Right renal pelvis (tissue), 4 donors: Measurements from ENCODE around the gene GPC6. TPM values are rescaled to one million over a fixed set of nuclear protein-coding genes. Genes with fewer than 3 reads are reported as not detected.

Experiments used
- DNase-seq, 4 donors: peaks; one replicate each; pipeline ENCODE4 v3.0.0-alpha.2; 2013; ENCODE audit warnings: low read depth in 4 of 4, low spot score in 3 of 4, missing footprints in 1 of 4
- polyA plus RNA-seq, 4 donors: library from polyadenylated mRNA; unstranded; fragments of 120-200 nt; gene quantifications; one replicate each; pipeline ENCODE4 v1.2.1, GENCODE V29; 2013; ENCODE audit not compliant: insufficient read length in 4 of 4

The GPC6 gene
- polyA plus RNA-seq, 4 donors: 64.7 to 74.0 (median 65.9) TPM

- DNase-seq: no peak
Observed at GRCh38 chr13:93539914-93540313, 313.3 kb downstream of the GPC6 start.

DNA sequence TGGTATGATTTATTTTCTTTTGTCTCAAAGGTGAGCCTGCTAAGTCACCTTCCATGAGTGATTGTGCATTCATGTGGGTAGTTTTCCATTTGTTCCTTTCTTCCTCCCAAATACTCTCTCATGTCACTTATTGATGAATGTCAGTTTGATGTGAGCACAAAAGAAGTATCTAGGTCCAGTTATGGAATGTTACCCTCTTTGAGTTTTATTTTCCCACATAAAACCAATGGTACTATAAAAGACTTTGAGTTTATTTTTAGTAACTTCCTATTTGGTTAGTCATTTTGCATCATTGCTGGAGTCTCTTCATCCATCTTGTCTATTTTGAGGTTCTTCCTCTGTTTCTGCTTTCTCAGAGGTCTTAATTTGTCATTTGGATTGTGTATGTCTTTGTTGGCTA, 321.3 kb downstream of the GPC6 start:
- DNase-seq: no peak

DNA sequence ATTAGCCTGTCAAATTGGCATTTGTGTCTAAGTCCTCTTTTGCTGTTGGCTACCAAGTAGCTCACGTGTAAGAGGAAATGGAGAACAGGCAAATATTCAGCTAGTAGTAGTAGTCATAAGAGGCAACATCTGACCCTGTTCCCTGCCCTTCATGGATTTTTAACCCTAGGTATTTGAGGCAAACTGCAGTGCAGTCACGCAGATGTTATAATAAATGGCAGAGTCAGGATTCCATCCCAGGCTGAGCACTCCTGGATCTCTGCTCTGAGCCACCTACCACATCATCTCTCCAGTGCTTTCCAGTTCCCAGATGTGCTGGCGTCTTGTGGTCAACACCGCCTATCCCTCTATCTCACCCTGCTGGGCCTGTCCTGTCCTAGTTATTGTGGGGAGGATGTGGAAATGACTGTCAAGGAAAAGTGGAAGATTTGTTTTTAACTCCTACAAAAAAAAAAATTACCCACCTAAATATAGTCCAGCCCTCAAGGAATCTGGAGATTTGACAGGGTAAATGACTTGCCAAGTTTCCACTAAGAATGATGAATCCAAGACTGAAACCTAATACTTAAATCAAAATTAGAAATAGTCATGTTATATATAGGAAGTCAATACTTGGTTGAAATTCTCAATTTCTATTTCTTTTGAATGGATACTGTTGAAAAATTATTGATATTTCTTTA, 322.9 kb downstream of the GPC6 start:
- no peak for DNase-seq

DNA sequence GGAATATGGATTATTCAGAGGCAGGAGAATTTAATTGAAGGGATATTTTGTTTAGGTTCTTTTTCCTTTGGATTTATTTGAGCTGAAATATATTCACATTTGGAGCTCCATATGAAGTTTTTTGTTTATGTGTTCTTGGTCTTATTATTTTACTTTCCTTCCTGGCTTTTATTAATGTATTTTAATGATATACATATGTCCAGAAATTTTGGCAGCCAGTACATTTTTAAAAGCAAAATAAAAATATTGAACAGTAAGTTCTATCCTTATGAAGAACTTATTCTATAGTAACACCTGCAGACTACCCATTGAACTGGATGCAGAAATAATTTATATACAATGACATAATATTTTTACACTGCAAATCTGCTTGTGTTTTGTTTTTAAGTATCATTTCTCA, 323.6 kb downstream of the GPC6 start:
- DNase-seq: no peak

- no peak for DNase-seq
Observed at GRCh38 chr13:93552596-93552995, 326.0 kb downstream of the GPC6 start.

- no peak for DNase-seq
Observed at GRCh38 chr13:93554514-93554913, 327.9 kb downstream of the GPC6 start.

DNA sequence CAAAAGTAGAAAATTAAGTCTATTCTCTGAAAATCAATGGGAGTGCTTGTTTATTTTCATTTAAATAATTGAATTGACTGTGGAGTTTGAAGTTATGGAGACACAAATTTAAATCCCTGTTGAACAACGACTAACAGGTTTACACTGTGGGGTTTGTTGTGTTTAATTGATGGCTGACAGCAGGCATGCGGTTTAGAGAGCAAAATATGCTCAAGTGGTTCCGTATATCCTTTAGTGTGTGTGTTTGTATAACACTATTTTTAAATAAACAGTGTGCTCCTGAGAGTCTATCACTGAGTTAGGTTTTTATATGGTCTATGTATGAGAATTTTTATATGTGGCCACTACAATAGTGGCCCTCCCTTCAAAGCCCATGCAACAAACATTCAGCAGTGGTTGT, 332.0 kb downstream of the GPC6 start:
- no peak for DNase-seq

GRCh38 chr13:93559718-93560117, 333.1 kb downstream of the GPC6 start:
- no peak for DNase-seq

GRCh38 chr13:93561576-93562225, 335.1 kb downstream of the GPC6 start:
- no peak for DNase-seq

DNA sequence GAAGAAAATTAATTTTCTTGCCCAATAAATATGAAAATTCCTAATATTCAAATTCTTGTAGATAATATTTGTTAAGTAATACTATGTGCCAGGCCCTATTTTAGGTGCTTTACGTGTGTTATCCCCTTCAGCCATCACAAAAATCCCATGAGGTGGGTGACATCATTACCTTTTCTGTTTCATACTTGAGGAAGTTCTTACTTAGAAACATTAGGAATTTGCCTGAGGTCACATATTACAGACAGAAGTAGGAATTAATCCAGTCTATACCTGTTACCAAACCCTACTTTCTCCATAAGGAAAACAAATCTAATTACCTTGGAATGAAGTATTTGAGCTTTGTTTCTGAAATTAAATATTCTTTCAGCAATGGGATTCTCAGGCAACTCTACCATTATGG, 336.1 kb downstream of the GPC6 start:
- no peak for DNase-seq

DNA sequence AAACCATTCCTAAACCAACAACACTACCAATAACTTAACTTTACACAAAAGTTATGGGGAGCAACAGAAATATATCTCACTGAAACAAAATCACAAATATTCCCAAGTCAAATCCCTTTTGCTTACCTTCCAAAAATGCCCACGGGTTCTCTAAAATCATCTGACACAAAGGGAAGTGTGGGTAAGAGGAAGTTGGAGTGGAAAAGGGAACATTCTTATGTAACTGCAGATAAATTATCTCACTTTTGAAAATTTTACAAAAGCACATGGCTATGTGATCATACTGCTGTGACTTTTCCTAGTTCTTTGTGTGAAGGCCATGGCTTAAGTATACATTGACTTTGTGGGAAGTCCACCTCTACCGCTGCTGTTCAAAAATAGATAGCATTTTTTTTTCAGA, 350.5 kb downstream of the GPC6 start:
- DNase-seq: no peak

DNA sequence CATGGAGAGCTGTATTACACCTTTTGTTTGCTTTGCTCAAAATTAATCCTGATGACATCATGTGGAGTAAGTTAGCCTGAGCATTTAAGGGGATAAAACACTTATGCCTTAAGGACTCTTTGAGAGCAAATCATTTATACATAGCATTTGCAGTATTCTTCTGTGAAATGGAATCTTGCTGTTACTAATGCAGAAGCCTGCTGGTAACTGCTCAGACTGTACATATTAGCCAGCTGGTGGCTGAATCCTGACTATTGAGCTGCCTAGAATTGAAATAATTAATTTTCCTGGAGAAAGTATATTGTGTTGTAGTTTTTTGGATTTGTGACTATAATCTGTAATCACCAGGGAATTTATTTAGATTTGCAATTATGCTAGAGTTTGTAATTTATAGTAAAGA, 363.2 kb downstream of the GPC6 start:
- no peak for DNase-seq

DNA sequence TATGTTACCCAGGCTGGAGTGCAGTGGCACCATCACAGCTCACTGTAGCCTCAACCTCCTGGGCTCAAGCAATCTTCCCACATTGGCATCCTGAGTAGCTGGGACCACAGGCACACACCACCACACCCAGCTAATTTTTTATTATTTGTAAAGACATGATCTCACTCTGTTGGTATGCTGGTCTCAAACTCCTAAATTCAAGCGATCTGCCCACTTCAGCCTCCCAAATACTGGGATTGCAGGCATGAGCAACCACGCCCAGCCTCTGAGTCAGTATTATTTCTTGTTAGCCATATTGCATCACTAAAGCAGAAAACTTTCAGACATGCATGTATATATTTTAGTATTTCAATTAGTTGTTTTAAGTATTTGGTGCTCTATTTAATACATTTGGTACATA, 376.4 kb downstream of the GPC6 start:
- no peak for DNase-seq

- no peak for DNase-seq
Observed at GRCh38 chr13:93614776-93615175, 388.2 kb downstream of the GPC6 start.

GRCh38 chr13:93620181-93620765, 393.7 kb downstream of the GPC6 start:
- DNase-seq: no peak

DNA sequence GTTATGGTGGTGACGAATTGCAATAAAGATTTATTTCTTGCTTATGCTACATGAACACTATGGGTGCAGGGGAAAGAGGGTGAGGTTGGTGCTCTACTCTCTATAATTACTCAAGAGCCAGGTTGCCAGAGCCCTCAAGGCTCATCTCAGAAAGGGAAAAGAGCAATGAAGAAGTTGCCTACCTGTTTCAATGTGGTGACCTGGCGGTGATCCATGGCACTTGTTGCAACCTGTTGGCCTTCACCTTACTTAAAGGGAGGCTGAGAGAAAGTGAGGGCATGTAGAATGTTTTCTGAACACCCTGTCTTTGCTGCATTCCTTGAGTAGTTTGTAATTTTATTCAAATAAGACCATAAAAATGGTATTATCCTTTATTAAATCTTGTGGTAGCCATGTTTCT, 394.4 kb downstream of the GPC6 start:
- no peak for DNase-seq

GRCh38 chr13:93621966-93622365, 395.4 kb downstream of the GPC6 start:
- DNase-seq: no peak

DNA sequence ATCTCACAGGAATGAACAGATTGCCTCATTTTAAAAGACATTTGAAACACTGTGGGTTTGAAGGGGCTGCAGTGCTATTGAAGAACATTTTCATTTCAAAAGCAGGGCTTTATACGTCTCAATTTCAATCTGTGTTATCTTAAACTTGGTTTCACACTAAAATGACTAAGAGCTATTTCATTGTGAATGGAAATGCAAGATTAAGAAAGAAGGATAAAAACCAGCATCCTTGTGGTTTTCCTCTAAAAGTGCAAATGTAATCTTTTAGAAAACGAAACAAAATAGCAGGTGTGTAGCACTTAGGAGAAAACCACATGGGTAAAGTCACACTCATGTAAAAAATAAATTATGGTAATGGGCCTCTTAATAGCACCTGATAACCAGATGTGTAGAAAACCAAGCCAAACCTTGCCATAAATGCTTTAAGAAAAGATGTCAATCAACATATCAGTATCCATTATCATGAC, 397.7 kb downstream of the GPC6 start:
- DNase-seq: no peak

DNA sequence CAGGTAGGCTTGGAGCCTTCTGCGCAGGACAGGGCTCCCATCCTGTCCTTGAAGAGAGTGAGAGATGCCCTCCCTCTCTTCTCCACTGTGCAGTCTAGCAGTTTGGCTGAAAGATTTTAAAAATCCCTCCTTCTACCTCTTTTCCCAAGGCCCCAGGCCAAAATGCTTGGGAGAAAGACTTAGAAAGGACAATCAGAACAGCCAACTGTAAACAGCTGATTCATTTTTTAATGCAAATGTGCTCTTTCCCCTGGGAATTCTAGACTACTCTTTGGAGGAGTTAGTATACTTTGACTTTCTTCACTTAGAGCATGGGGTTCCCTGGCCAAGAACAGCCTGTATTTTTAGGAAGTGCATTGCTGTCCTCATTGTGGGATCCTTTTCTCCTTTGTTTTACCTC, 398.9 kb downstream of the GPC6 start:
- no peak for DNase-seq

- DNase-seq: no peak
Observed at GRCh38 chr13:93628136-93628797, 401.7 kb downstream of the GPC6 start.

- no peak for DNase-seq
Observed at GRCh38 chr13:93635616-93636032, 409.0 kb downstream of the GPC6 start.

DNA sequence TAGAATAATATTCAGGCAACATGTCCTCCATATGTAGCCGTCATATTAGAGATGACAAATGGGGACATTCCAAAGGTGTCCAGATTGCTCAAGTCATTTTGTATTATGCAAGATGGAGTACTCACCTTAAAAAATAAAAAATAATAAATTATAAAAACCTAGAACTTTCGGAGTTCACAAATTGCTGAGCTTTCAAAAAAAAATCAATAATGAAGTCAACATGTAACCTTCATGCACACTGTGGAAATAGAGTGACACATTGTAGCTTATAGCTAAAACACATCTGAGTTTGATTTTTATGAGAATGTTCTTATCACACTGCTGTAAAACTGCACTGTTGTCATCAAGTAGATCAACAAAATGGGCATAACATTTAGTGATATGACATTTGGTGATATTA, 411.2 kb downstream of the GPC6 start:
- DNase-seq: no peak
